ENCODE measurements around the gene NCBP1.

The NCBP1 gene

DNA sequence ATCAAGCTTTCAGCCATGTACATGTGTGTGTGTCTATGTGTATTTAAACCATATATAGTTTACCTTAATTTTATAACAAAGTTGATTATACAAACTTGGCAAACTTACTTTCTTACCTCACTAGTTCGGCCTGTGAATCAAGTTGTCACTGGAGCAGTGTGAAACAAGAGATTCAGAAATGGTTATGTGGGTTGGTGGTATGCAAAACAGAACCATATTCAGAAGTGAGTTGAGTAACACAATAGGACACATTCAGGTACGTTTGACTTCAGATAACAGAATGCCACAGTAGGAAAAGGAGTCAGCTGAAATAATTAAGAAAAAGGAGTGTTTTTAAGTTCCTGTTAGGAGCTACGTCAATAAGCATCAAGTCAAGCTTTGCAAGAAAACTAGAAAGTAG lies 42.0 kb downstream of the NCBP1 start:
- H3K4me3 ChIP-seq (ENCODE audit: low read depth, low read length), result no peak overlapping the region
- TF ChIP-seq, protein P1, sequence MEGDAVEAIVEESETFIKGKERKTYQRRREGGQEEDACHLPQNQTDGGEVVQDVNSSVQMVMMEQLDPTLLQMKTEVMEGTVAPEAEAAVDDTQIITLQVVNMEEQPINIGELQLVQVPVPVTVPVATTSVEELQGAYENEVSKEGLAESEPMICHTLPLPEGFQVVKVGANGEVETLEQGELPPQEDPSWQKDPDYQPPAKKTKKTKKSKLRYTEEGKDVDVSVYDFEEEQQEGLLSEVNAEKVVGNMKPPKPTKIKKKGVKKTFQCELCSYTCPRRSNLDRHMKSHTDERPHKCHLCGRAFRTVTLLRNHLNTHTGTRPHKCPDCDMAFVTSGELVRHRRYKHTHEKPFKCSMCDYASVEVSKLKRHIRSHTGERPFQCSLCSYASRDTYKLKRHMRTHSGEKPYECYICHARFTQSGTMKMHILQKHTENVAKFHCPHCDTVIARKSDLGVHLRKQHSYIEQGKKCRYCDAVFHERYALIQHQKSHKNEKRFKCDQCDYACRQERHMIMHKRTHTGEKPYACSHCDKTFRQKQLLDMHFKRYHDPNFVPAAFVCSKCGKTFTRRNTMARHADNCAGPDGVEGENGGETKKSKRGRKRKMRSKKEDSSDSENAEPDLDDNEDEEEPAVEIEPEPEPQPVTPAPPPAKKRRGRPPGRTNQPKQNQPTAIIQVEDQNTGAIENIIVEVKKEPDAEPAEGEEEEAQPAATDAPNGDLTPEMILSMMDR (IDR thresholded peaks at IDR 0.05; ENCODE audit: low read depth, low read length), result no peak

DNA sequence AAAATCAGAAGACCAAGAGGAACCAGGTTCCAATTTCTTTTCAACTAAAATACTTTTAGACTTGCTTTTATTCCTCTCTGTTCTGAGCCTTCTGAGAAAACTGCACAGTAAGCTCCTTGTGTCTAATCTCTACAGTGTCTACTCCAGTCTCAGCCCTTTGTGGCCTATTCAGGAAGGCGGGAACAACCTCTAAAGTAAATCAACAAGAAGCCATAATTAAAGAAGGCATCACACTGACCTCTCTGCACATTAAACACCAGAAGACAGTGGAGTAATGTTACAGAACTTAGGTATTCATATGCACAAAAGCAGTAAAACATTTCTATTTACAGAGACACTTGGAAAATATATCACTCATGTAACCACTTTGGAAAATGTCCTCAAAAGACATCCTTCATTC lies 48.6 kb downstream of the NCBP1 start:
- TF ChIP-seq, protein P1 (IDR thresholded peaks at IDR 0.05; ENCODE audit: low read depth, low read length), result no peak
- H3K4me3 ChIP-seq (ENCODE audit: low read depth, low read length), result no peak overlapping the region

DNA sequence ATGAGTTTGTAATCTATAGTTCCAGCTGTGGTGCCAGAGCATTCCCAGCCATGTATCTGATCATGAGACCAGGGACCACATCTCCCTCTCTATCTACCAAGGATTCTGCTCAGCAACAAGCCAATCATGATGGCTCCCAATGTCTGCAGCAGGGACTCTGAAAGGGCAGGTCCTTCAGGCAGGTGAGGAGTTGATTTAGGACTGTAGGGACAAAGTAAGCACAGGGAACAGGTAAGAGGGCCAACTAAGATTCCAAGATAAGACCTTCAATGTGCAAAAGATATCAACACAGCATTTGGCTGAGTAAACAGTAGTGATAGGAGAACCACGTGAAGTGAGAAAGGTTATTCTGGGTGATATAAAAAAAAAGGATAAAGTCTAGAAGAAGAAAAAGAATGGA lies 55.0 kb downstream of the NCBP1 start:
- TF ChIP-seq, protein P1 (IDR thresholded peaks at IDR 0.05; ENCODE audit: low read depth, low read length), result no peak
- H3K4me3 ChIP-seq (ENCODE audit: low read depth, low read length), result no peak overlapping the region

DNA sequence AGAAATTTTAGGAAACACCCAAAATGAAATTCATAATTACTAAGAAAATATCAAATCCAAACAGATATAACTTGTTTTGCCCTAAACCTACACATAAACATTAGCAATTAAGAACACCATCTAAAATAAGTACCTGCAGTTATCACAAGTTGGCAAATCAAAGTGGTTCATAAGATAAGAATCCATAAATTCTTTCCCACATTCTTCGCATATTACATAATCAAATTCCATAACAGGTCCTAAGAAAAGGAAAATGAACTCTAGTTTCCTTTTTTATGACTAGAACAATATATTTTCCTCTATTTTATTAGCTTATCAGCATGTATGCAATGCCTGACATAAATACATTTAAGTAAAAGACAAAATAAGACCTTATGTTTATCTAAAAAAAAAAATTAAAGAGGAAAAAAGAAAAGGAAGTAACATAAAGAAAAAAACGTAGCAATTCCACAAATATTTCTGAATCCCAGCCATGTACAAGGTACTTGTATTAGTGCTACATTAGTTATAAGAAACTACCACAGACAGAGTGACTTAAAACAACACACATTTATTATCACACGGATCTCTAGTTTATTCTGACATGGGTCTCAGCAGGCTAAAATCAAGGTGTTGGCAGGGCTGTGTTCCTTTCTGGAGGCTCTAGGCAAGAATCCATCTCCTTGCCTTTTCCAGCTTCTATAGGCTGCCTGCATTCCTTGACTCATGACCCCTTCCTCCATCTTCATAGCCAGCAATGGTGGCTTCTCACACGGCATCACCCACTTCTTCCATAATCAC lies 56.0 kb downstream of the NCBP1 start:
- TF ChIP-seq, protein P1 (IDR thresholded peaks at IDR 0.05; ENCODE audit: low read depth, low read length), result no peak
- H3K4me3 ChIP-seq (ENCODE audit: low read depth, low read length), result no peak overlapping the region

DNA sequence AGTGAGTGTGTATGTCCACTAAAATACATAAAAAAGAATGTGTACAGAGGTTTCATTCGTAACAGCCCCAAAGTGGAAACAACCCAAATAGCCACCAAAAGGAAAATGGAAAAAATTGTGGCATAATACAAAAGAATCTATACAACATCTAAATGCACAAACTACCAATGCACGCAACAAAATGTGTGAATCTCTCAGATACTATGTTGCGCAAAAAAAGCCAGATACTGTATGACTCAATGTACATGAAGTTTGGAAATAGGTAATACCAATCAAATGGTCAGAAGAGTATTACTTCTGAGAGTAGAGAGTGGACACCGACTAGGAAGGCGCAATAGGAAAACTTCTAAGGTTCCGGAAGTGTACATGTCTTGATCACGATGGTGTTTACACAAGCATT lies 61.1 kb downstream of the NCBP1 start:
- no peak overlapping the region for H3K4me3 ChIP-seq (ENCODE audit: low read depth, low read length)
- TF ChIP-seq, protein P1 (IDR thresholded peaks at IDR 0.05; ENCODE audit: low read depth, low read length), result no peak

DNA sequence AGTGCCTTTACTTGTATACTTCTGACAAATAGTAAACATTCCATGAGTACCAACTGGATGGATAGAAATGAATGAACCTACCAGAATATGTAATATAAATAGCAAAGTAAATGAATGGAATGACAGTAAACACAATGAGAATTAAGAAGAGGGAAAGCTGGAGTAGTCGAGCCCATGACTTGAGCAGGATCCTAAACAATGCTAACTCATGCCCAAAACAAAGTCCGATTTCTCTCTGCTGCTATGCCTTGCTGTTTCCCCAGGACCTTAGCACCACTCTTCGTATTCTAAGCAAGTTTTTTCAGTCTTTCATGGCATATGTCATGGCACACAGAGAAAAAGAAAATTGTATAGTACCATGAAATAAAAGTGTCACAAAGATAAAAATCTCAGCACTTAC lies 61.8 kb downstream of the NCBP1 start:
- TF ChIP-seq, protein P1 (IDR thresholded peaks at IDR 0.05; ENCODE audit: low read depth, low read length), result no peak
- H3K4me3 ChIP-seq (ENCODE audit: low read depth, low read length), result no peak overlapping the region; the same call in 1 of the 2 replicates

DNA sequence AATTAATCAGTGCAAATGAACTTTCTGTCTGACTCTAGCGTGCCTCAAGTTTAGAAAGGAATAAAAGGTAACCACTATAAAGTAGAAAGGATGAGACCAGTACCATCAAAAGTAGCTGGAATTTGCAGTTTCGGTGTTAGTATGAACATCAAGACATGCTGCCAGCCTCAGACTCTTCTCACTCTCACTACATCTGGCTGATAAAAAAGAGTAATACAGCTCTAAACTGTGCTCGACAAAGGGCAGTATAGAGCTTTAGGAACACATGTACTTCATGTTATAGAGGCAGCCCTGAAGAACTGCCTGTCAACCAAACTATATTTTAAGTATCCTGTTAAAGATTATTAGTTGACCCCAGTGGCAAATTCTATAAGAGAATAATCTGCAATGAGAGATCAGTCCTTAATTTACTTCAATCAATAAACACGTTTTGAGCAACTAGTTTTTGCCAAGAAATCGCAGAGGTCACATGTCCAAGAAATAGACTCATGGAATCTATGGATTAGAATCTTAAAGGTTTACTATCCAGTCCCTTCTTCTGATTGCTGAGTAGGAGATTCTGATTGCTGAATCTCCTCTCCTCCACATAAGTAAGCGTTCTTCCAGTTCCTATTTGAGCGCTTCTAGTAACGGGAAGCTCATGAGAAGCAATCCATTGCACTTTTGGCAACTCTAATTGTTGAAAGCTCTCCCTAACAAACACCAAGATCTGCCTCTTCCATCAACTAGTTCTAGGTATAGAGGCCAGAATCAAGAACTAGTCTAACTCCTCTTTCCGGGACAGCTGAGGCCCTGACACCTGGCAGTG lies 62.6 kb downstream of the NCBP1 start:
- peak overlapping the region; percentile 79 for H3K4me3 ChIP-seq (ENCODE audit: low read depth, low read length)
- TF ChIP-seq, protein P1 (IDR thresholded peaks at IDR 0.05; ENCODE audit: low read depth, low read length), result no peak

Data from WI38 (cell line).